HepG2 (cell line): ENCODE results near the gene RBM3.
"Not testable (repeated sequence)": the region's sequence is repeated elsewhere in the genome, so short reads cannot be mapped to it uniquely, and the experiment has no call there.

ENCODE experiments used
- BHLHE40 ChIP-seq: IDR thresholded peaks from 2 replicates; pipeline ENCODE4 v1.6.1; 2011; ENCODE audit warnings: low read length, improper control_type of control experiment
- KAT8 ChIP-seq: IDR thresholded peaks from 2 replicates; pipeline ENCODE4 v1.6.1; 2016; ENCODE audit warnings: missing genetic modification reagents, missing compliant biosample characterization
- POLR2A ChIP-seq, 2 experiments: IDR thresholded peaks; 2 replicates each; pipeline ENCODE4 v1.6.1; 2011; ENCODE audit warnings: low read depth in 2 of 2, low read length in 2 of 2, mild to moderate bottlenecking in 1 of 2, moderate library complexity in 1 of 2; ENCODE audit not compliant: insufficient read depth in 1 of 2
- TAF15 ChIP-seq: fragments of 200-400 bp; formaldehyde crosslinking; IDR thresholded peaks from one replicate; pipeline ENCODE4 v1.6.1; 2018; ENCODE audit warnings: mild to moderate bottlenecking, low read depth, low read length; ENCODE audit not compliant: poor library complexity, severe bottlenecking
- ZNF552 ChIP-seq: sonication (generic); formaldehyde crosslinking; IDR thresholded peaks from 2 replicates; pipeline ENCODE4 v1.9.0; 2022; ENCODE audit warnings: missing genetic modification reagents, mild to moderate bottlenecking, borderline replicate concordance
- TF ChIP-seq, protein P1 (sequence below): sonication (generic); formaldehyde crosslinking; IDR thresholded peaks from 2 replicates; pipeline ENCODE4 v1.5.0; 2020; ENCODE audit warnings: mild to moderate bottlenecking, missing genetic modification reagents, moderate library complexity
- TF ChIP-seq, protein P2 (sequence below): sonication (generic); formaldehyde crosslinking; IDR thresholded peaks from 2 replicates; pipeline ENCODE4 v1.8.0; 2022; ENCODE audit warnings: missing genetic modification reagents, mild to moderate bottlenecking, moderate library complexity, borderline replicate concordance
- TF ChIP-seq, protein P3 (sequence below): sonication (generic); formaldehyde crosslinking; IDR thresholded peaks from 2 replicates; pipeline ENCODE4 v1.4.0; 2020; ENCODE audit warnings: missing genetic modification reagents
- TF ChIP-seq, protein P4 (sequence below): sonication (generic); formaldehyde crosslinking; IDR thresholded peaks from 2 replicates; pipeline ENCODE4 v1.9.0; 2021; ENCODE audit warnings: missing genetic modification reagents, borderline replicate concordance
- TF ChIP-seq, protein P5 (sequence below), 2 experiments: sonication (generic) in 1 of 2; formaldehyde crosslinking in 1 of 2; IDR thresholded peaks; 2 replicates each; pipeline versions ENCODE4 v1.5.1 to v1.6.1; 2011 to 2020; ENCODE audit warnings: borderline replicate concordance in 1 of 2, low read depth in 1 of 2, low read length in 1 of 2, mild to moderate bottlenecking in 1 of 2, missing genetic modification reagents in 1 of 2, moderate library complexity in 1 of 2

DNA sequence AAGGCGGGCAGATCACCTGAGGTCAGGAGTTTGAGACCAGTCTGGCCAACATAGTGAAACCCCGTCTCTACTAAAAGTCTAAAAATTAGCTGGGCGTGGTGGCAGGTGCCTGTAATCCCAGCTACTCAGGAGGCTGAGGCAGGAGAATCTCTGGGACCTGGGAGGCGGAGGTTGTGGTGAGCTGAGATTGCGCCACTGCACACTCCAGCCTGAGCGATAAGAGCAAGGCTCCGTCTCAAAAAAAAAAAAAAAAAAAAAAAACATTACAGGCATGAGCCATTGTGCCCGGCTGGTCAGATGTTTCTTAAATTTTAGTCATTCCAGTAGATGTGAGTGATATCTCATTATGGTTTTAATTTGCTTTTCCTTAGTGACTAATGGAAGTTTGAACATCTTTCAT is 48.4 kb upstream of the RBM3 start:
- TF ChIP-seq, protein P1, sequence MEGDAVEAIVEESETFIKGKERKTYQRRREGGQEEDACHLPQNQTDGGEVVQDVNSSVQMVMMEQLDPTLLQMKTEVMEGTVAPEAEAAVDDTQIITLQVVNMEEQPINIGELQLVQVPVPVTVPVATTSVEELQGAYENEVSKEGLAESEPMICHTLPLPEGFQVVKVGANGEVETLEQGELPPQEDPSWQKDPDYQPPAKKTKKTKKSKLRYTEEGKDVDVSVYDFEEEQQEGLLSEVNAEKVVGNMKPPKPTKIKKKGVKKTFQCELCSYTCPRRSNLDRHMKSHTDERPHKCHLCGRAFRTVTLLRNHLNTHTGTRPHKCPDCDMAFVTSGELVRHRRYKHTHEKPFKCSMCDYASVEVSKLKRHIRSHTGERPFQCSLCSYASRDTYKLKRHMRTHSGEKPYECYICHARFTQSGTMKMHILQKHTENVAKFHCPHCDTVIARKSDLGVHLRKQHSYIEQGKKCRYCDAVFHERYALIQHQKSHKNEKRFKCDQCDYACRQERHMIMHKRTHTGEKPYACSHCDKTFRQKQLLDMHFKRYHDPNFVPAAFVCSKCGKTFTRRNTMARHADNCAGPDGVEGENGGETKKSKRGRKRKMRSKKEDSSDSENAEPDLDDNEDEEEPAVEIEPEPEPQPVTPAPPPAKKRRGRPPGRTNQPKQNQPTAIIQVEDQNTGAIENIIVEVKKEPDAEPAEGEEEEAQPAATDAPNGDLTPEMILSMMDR, result not testable (repeated sequence)
- TF ChIP-seq TAF15; ZNF552 (CRISPR knock-in tag); KAT8; POLR2A (IDR thresholded peaks at IDR 0.05; ENCODE audit: insufficient read depth in 1 of 2, low read depth in 2 of 2, low read length in 2 of 2); BHLHE40: not testable (repeated sequence)
- TF ChIP-seq, protein P2, sequence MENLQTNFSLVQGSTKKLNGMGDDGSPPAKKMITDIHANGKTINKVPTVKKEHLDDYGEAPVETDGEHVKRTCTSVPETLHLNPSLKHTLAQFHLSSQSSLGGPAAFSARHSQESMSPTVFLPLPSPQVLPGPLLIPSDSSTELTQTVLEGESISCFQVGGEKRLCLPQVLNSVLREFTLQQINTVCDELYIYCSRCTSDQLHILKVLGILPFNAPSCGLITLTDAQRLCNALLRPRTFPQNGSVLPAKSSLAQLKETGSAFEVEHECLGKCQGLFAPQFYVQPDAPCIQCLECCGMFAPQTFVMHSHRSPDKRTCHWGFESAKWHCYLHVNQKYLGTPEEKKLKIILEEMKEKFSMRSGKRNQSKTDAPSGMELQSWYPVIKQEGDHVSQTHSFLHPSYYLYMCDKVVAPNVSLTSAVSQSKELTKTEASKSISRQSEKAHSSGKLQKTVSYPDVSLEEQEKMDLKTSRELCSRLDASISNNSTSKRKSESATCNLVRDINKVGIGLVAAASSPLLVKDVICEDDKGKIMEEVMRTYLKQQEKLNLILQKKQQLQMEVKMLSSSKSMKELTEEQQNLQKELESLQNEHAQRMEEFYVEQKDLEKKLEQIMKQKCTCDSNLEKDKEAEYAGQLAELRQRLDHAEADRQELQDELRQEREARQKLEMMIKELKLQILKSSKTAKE (CRISPR knock-in tag), result not testable (repeated sequence)
- TF ChIP-seq, protein P3, sequence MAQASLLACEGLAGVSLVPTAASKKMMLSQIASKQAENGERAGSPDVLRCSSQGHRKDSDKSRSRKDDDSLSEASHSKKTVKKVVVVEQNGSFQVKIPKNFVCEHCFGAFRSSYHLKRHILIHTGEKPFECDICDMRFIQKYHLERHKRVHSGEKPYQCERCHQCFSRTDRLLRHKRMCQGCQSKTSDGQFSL, result not testable (repeated sequence)
- TF ChIP-seq, protein P4, sequence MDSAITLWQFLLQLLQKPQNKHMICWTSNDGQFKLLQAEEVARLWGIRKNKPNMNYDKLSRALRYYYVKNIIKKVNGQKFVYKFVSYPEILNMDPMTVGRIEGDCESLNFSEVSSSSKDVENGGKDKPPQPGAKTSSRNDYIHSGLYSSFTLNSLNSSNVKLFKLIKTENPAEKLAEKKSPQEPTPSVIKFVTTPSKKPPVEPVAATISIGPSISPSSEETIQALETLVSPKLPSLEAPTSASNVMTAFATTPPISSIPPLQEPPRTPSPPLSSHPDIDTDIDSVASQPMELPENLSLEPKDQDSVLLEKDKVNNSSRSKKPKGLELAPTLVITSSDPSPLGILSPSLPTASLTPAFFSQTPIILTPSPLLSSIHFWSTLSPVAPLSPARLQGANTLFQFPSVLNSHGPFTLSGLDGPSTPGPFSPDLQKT, result not testable (repeated sequence)
- TF ChIP-seq, protein P5, sequence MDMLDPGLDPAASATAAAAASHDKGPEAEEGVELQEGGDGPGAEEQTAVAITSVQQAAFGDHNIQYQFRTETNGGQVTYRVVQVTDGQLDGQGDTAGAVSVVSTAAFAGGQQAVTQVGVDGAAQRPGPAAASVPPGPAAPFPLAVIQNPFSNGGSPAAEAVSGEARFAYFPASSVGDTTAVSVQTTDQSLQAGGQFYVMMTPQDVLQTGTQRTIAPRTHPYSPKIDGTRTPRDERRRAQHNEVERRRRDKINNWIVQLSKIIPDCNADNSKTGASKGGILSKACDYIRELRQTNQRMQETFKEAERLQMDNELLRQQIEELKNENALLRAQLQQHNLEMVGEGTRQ (IDR thresholded peaks at IDR 0.05; ENCODE audit: low read depth, low read length), result not testable (repeated sequence)
- TF ChIP-seq, protein P5 (CRISPR knock-in tag; IDR thresholded peaks at IDR 0.05; ENCODE audit: borderline replicate concordance), result not testable (repeated sequence)
